GM03348 (cell line): Measurements from ENCODE around the gene TRIM6.
"Not testable (repeated sequence)": the region's sequence is repeated elsewhere in the genome, so short reads cannot be mapped to it uniquely, and the experiment has no call there.

Experiments
- DNase-seq: peaks from one replicate; pipeline ENCODE4 v3.0.0; 2012; ENCODE audit warnings: low spot score

Gene TRIM6

GRCh38 chr11:5604896-5605295 lies 8.5 kb downstream of the TRIM6 start:
- no peak for DNase-seq

GRCh38 chr11:5605849-5606248 lies 9.4 kb downstream of the TRIM6 start:
- peak; percentile 71 for DNase-seq

GRCh38 chr11:5608808-5609207 lies 12.4 kb downstream of the TRIM6 start:
- no peak for DNase-seq

GRCh38 chr11:5610446-5610845 lies 14.0 kb downstream of the TRIM6 start:
- no peak for DNase-seq

- no peak for DNase-seq
Observed at GRCh38 chr11:5611627-5612026, 15.2 kb downstream of the TRIM6 start.

GRCh38 chr11:5618807-5619206 lies 22.4 kb downstream of the TRIM6 start:
- peak; percentile 38 for DNase-seq

- peak; percentile 64 for DNase-seq
Observed at GRCh38 chr11:5620651-5621521, 24.4 kb downstream of the TRIM6 start.

- DNase-seq: no peak
Observed at GRCh38 chr11:5621580-5621979, 25.1 kb downstream of the TRIM6 start.

- no peak for DNase-seq
Observed at GRCh38 chr11:5622802-5623201, 26.4 kb downstream of the TRIM6 start.

GRCh38 chr11:5624489-5625279 lies 28.2 kb downstream of the TRIM6 start, which contains the start of gene TRIM34:
TRIM34 (plus strand) TSS chr11:5625001; CDS start chr11:5632332, 7,331 bp downstream.
- DNase-seq: peak; percentile 85

GRCh38 chr11:5625281-5625680 lies 28.8 kb downstream of the TRIM6 start:
- DNase-seq: no peak

GRCh38 chr11:5626196-5626595 lies 29.8 kb downstream of the TRIM6 start:
- peak; percentile 44 for DNase-seq

- DNase-seq: no peak
Observed at GRCh38 chr11:5631417-5631816, 35.0 kb downstream of the TRIM6 start.

- no peak for DNase-seq
Observed at GRCh38 chr11:5631969-5632635, 35.7 kb downstream of the TRIM6 start.

GRCh38 chr11:5639953-5640352 lies 43.5 kb downstream of the TRIM6 start:
- no peak for DNase-seq

- DNase-seq: no peak
Observed at GRCh38 chr11:5643585-5643984, 47.1 kb downstream of the TRIM6 start.

- DNase-seq: no peak
Observed at GRCh38 chr11:5646139-5646538, 49.7 kb downstream of the TRIM6 start.

GRCh38 chr11:5655474-5655873 lies 59.0 kb downstream of the TRIM6 start:
- no peak for DNase-seq

- DNase-seq: not testable (repeated sequence)
Observed at GRCh38 chr11:5656956-5657355, 60.5 kb downstream of the TRIM6 start.

- no peak for DNase-seq
Observed at GRCh38 chr11:5658318-5658717, 61.9 kb downstream of the TRIM6 start.
